ENCODE data around the gene SECISBP2. TPM values are rescaled to one million over a fixed set of nuclear protein-coding genes. Genes with fewer than 3 reads are reported as not detected.
"Not testable (repeated sequence)": the region's sequence is repeated elsewhere in the genome, so short reads cannot be mapped to it uniquely, and the experiment has no call there.

SECISBP2 gene
- 10 to 100 TPM; 35.0 to 41.8 (median 39.0) TPM for total RNA-seq
- 10 to 100 TPM; 21.0 to 34.3 (median 33.5) TPM for polyA plus RNA-seq

GRCh38 chr9:89318123-89319014, at the start of gene SECISBP2:
SECISBP2 (plus strand) TSS chr9:89318500; CDS start chr9:89318577, 77 bp downstream.
- TF ChIP-seq POLR2A (IDR thresholded peaks at IDR 0.05) = peak; percentile 89 to 90
- TF ChIP-seq EP300 (IDR thresholded peaks at IDR 0.05) = peak in 3 of 4 donors; percentile 44 to 84 (median 84)
- peak in 2 of 4 experiments; percentile 43 to 64 for TF ChIP-seq CTCF (IDR thresholded peaks at IDR 0.05)
- TF ChIP-seq POLR2AphosphoS5 (IDR thresholded peaks at IDR 0.05) = peak; percentile 95 to 98 (median 96)
- Histone ChIP-seq H3K4me3 (peak within 1 kb of the TSS; percentile 71 to 91 (median 82)), H3K27me3 (no peaks in the 10 kb centered on the region), H3K36me3 (peaks cover 0 to 5% (median 0%) of the 10 kb centered on the region in 4 donors), H3K4me1 (peaks cover 0 to 48% (median 30%) of the 10 kb centered on the region in 4 donors), H3K27ac (peak within 1 kb of the TSS; percentile 98 to 100 (median 100)), H3K9me3 (no peaks in the 10 kb centered on the region)
- peak; percentile 98 for DNase-seq
- 0 to 1% methylated on average over 91 of the region's 91 CpGs for WGBS, 2 donors
- intact Hi-C loops (cut with DNase I) = loop anchor here (2.0 kb wide), 1 partner anchor 230 kb away; no protein-coding TSS in a partner anchor

- WGBS, 2 donors = 77 to 93% methylated on average over 3 of the region's 3 CpGs
- no peaks in the 10 kb centered on the region for H3K36me3 ChIP-seq
- H3K27ac ChIP-seq = no peak overlapping the region
- DNase-seq = no peak
- H3K27me3 ChIP-seq = no peaks in the 10 kb centered on the region
- TF ChIP-seq EP300 (IDR thresholded peaks at IDR 0.05) (no peak), POLR2AphosphoS5 (IDR thresholded peaks at IDR 0.05) (no peak), POLR2A (IDR thresholded peaks at IDR 0.05) (no peak), CTCF (IDR thresholded peaks at IDR 0.05) (no peak)
- intact Hi-C loops (cut with DNase I) = loop anchor here (10.0 kb wide), 1 partner anchor 49 kb away; no protein-coding TSS in a partner anchor
- H3K4me3 ChIP-seq = no peak overlapping the region
- H3K9me3 ChIP-seq = peaks cover 0 to 7% (median 5%) of the 10 kb centered on the region in 4 donors
- no peaks in the 10 kb centered on the region for H3K4me1 ChIP-seq
Measured at GRCh38 chr9:89273528-89274279, 44.6 kb upstream of the SECISBP2 start.

GRCh38 chr9:89274838-89275237, 43.5 kb upstream of the SECISBP2 start:
- intact Hi-C loops (cut with DNase I) = loop anchor here (5.0 to 10.0 kb wide), 2 partner anchors 50 to 683 kb away; no protein-coding TSS in a partner anchor
- no peaks in the 10 kb centered on the region for H3K36me3 ChIP-seq
- TF ChIP-seq POLR2AphosphoS5 (IDR thresholded peaks at IDR 0.05) (no peak), POLR2A (IDR thresholded peaks at IDR 0.05) (no peak)
- 72 to 79% methylated on average over 5 of the region's 5 CpGs for WGBS, 2 donors
- no peak for DNase-seq
- H3K4me3 ChIP-seq = no peak overlapping the region
- H3K9me3 ChIP-seq = peaks cover 0 to 7% (median 5%) of the 10 kb centered on the region in 4 donors
- H3K27me3 ChIP-seq = no peaks in the 10 kb centered on the region
- H3K4me1 ChIP-seq = no peaks in the 10 kb centered on the region
- H3K27ac ChIP-seq = no peak overlapping the region

- H3K4me3 ChIP-seq, DNase-seq, H3K9me3 ChIP-seq, H3K36me3 ChIP-seq, H3K27me3 ChIP-seq, H3K27ac ChIP-seq, H3K4me1 ChIP-seq: not testable (repeated sequence)
- 95 to 97% methylated on average over 2 of the region's 2 CpGs for WGBS, 2 donors
- intact Hi-C loops (cut with DNase I) = loop anchor here (5.0 to 10.0 kb wide), 2 partner anchors 51 to 684 kb away; no protein-coding TSS in a partner anchor
Measured at GRCh38 chr9:89276040-89276439, 42.3 kb upstream of the SECISBP2 start.

GRCh38 chr9:89277043-89277442, 41.3 kb upstream of the SECISBP2 start:
- peaks cover 0 to 7% (median 5%) of the 10 kb centered on the region in 4 donors for H3K9me3 ChIP-seq
- H3K27ac ChIP-seq = no peak overlapping the region
- WGBS, 2 donors = 91 to 94% methylated on average over 2 of the region's 2 CpGs
- DNase-seq = no peak
- H3K27me3 ChIP-seq = no peaks in the 10 kb centered on the region
- H3K4me3 ChIP-seq = no peak overlapping the region
- intact Hi-C loops (cut with DNase I) = loop anchor here (5.0 to 10.0 kb wide), 2 partner anchors 52 to 685 kb away; no protein-coding TSS in a partner anchor
- peaks cover 0 to 2% (median 0%) of the 10 kb centered on the region in 4 donors for H3K4me1 ChIP-seq
- no peaks in the 10 kb centered on the region for H3K36me3 ChIP-seq
- TF ChIP-seq CTCF (IDR thresholded peaks at IDR 0.05) (no peak), POLR2AphosphoS5 (IDR thresholded peaks at IDR 0.05) (no peak), POLR2A (IDR thresholded peaks at IDR 0.05) (no peak), EP300 (IDR thresholded peaks at IDR 0.05) (no peak)
